LNCaP clone FGC (cell line): Measurements from ENCODE around the gene VWA3B.

Source experiments
- DNase-seq: peaks from one replicate; pipeline ENCODE4 v3.0.0-alpha.2; 2011; ENCODE audit warnings: low read depth
- H3K4me3 ChIP-seq: 2 replicates; pipeline ENCODE4 v1.5.1; 2011; ENCODE audit warnings: mild to moderate bottlenecking, low read depth, low read length, control low read depth
- CTCF ChIP-seq: IDR thresholded peaks from 2 replicates; pipeline ENCODE4 v1.5.1; 2012; ENCODE audit warnings: mild to moderate bottlenecking; ENCODE audit not compliant: control insufficient read depth, insufficient read depth; ENCODE audit errors: extremely low read depth

Gene VWA3B

GRCh38 chr2:98216616-98217015, 129.6 kb downstream of the VWA3B start:
- H3K4me3 ChIP-seq, result no peak overlapping the region
- DNase-seq, result peak; percentile 89
- no peak for TF ChIP-seq CTCF

- no peak for DNase-seq
These were observed 132.2 kb downstream of the VWA3B start for GRCh38 chr2:98219152-98219551.

GRCh38 chr2:98233941-98234340, 147.0 kb downstream of the VWA3B start:
- no peak for DNase-seq
- H3K4me3 ChIP-seq, result no peak overlapping the region
- TF ChIP-seq CTCF, result no peak

More at GRCh38 chr2:98219152-98219551, 132.2 kb downstream of the VWA3B start:
- no peak for TF ChIP-seq CTCF
- H3K4me3 ChIP-seq, result no peak overlapping the region

GRCh38 chr2:98234776-98235175, 147.8 kb downstream of the VWA3B start:
- DNase-seq, result no peak
- no peak for TF ChIP-seq CTCF
- H3K4me3 ChIP-seq, result no peak overlapping the region

- H3K4me3 ChIP-seq, result no peak overlapping the region
- TF ChIP-seq CTCF, result no peak
- DNase-seq, result no peak
These were observed 150.0 kb downstream of the VWA3B start for GRCh38 chr2:98236935-98237334.

- DNase-seq, result no peak
- TF ChIP-seq CTCF, result no peak
- H3K4me3 ChIP-seq, result no peak overlapping the region
These were observed 153.9 kb downstream of the VWA3B start for GRCh38 chr2:98240786-98241398.

- no peak overlapping the region for H3K4me3 ChIP-seq
- no peak for DNase-seq
- no peak for TF ChIP-seq CTCF
These were observed 154.6 kb downstream of the VWA3B start for GRCh38 chr2:98241592-98241991.
